Measurements from ENCODE around the gene TYRO3.

GRCh38 chr15:41594801-41595746, 36.1 kb downstream of the TYRO3 start:
- TF ChIP-seq CTCF (conservative IDR thresholded peaks at IDR 0.05; ENCODE audit: low read length) (no peak), EZH2phosphoT487 (IDR thresholded peaks at IDR 0.05; ENCODE audit: borderline replicate concordance, low read depth, low read length) (no peak)

All from OCI-LY7 (cell line).